Kidney glomerular epithelial cell (primary cell): Measurements from ENCODE around the gene MME.
"Not testable (repeated sequence)": the region's sequence is repeated elsewhere in the genome, so short reads cannot be mapped to it uniquely, and the experiment has no call there.

Source experiments
- DNase-seq: peaks from one replicate; lab custom pipeline; 2025; lab: John Stamatoyannopoulos, UW

MME gene

GRCh38 chr3:155084567-155084966 is 4.4 kb downstream of the MME start:
- no peak for DNase-seq

- DNase-seq = no peak
These were observed 5.9 kb downstream of the MME start for GRCh38 chr3:155086051-155086450.

GRCh38 chr3:155088706-155089345 is 8.7 kb downstream of the MME start:
- no peak for DNase-seq

GRCh38 chr3:155089495-155089894 is 9.4 kb downstream of the MME start:
- DNase-seq = no peak

GRCh38 chr3:155093261-155093660 is 13.1 kb downstream of the MME start:
- DNase-seq = no peak

- no peak for DNase-seq
These were observed 16.3 kb downstream of the MME start for GRCh38 chr3:155096303-155097008.

GRCh38 chr3:155097009-155097349 is 16.9 kb downstream of the MME start:
- DNase-seq = no peak

- DNase-seq = no peak
These were observed 21.3 kb downstream of the MME start for GRCh38 chr3:155101398-155101797.

GRCh38 chr3:155102329-155102728 is 22.2 kb downstream of the MME start:
- DNase-seq = no peak

GRCh38 chr3:155103686-155104085 is 23.6 kb downstream of the MME start:
- no peak for DNase-seq

GRCh38 chr3:155106119-155106518 is 26.0 kb downstream of the MME start:
- no peak for DNase-seq

GRCh38 chr3:155110022-155110421 is 29.9 kb downstream of the MME start:
- DNase-seq = no peak

- DNase-seq = no peak
These were observed 31.1 kb downstream of the MME start for GRCh38 chr3:155110996-155111901.

- no peak for DNase-seq
These were observed 31.9 kb downstream of the MME start for GRCh38 chr3:155111971-155112370.

GRCh38 chr3:155112661-155113389 is 32.7 kb downstream of the MME start:
- DNase-seq = no peak

- not testable (repeated sequence) for DNase-seq
These were observed 44.6 kb downstream of the MME start for GRCh38 chr3:155124745-155125144.

- no peak for DNase-seq
These were observed 49.3 kb downstream of the MME start for GRCh38 chr3:155129396-155129795.

- no peak for DNase-seq
These were observed 49.9 kb downstream of the MME start for GRCh38 chr3:155130001-155130400.

- DNase-seq = no peak
These were observed 51.0 kb downstream of the MME start for GRCh38 chr3:155131104-155131503.

GRCh38 chr3:155134311-155134710 is 54.2 kb downstream of the MME start:
- not testable (repeated sequence) for DNase-seq

- no peak for DNase-seq
These were observed 54.9 kb downstream of the MME start for GRCh38 chr3:155135003-155135402.

GRCh38 chr3:155138677-155139076 is 58.6 kb downstream of the MME start:
- no peak for DNase-seq
